Measurements from ENCODE around the gene GRIP2.

GRIP2 gene

GRCh38 chr3:14465425-14465824, 74.7 kb downstream of the GRIP2 start:
- DNase-seq (ENCODE audit: low read depth), result no peak

GRCh38 chr3:14464521-14464920, 75.6 kb downstream of the GRIP2 start:
- DNase-seq (ENCODE audit: low read depth), result no peak

- no peak for DNase-seq (ENCODE audit: low read depth)
These were observed 76.0 kb downstream of the GRIP2 start for GRCh38 chr3:14464141-14464465.

GRCh38 chr3:14463330-14464140, 76.6 kb downstream of the GRIP2 start:
- no peak for DNase-seq (ENCODE audit: low read depth)

- DNase-seq (ENCODE audit: low read depth), result no peak
These were observed 77.4 kb downstream of the GRIP2 start for GRCh38 chr3:14462738-14463137.

- DNase-seq (ENCODE audit: low read depth), result no peak
These were observed 78.3 kb downstream of the GRIP2 start for GRCh38 chr3:14461748-14462324.

- no peak for DNase-seq (ENCODE audit: low read depth)
These were observed 79.0 kb downstream of the GRIP2 start for GRCh38 chr3:14461006-14461747.

- DNase-seq (ENCODE audit: low read depth), result no peak
These were observed 79.7 kb downstream of the GRIP2 start for GRCh38 chr3:14460342-14461005.

GRCh38 chr3:14459787-14460186, 80.4 kb downstream of the GRIP2 start:
- no peak for DNase-seq (ENCODE audit: low read depth)

GRCh38 chr3:14459384-14459783, 80.8 kb downstream of the GRIP2 start:
- no peak for DNase-seq (ENCODE audit: low read depth)

- DNase-seq (ENCODE audit: low read depth), result no peak
These were observed 81.5 kb downstream of the GRIP2 start for GRCh38 chr3:14458434-14459275.

GRCh38 chr3:14457999-14458398, 82.1 kb downstream of the GRIP2 start:
- no peak for DNase-seq (ENCODE audit: low read depth)

- DNase-seq (ENCODE audit: low read depth), result no peak
These were observed 82.7 kb downstream of the GRIP2 start for GRCh38 chr3:14457481-14457880.

- no peak for DNase-seq (ENCODE audit: low read depth)
These were observed 83.3 kb downstream of the GRIP2 start for GRCh38 chr3:14456794-14457193.

- no peak for DNase-seq (ENCODE audit: low read depth)
These were observed 84.4 kb downstream of the GRIP2 start for GRCh38 chr3:14455571-14456317.

GRCh38 chr3:14454639-14455310, 85.4 kb downstream of the GRIP2 start:
- no peak for DNase-seq (ENCODE audit: low read depth)

GRCh38 chr3:14453876-14454638, 86.1 kb downstream of the GRIP2 start:
- DNase-seq (ENCODE audit: low read depth), result no peak

- no peak for DNase-seq (ENCODE audit: low read depth)
These were observed 87.1 kb downstream of the GRIP2 start for GRCh38 chr3:14452740-14453710.
